K562 (cell line): Measurements from ENCODE around the gene MYMX. TPM values are rescaled to one million over a fixed set of nuclear protein-coding genes. Genes with fewer than 3 reads are reported as not detected.
A peak's percentile ranks its signal among the peaks of the same experiment; 100 is the strongest.

ENCODE experiments used
- ATAC-seq: fragments of 200-7000 bp; cut with Tn5 transposase; 3 replicates; pipeline ENCODE4 v1.9.1; 2020; ENCODE audit warnings: moderate library complexity
- BruUV-seq: library from RNA; stranded (reverse); fragments of 400-500 nt; replicated peaks from 2 replicates; lab custom pipeline; 2021; lab: Mats Ljungman, UMichigan
- CTCF ChIA-PET: fragments of 300-600 bp; formaldehyde crosslinking; extraction: SDS; loops from one replicate; lab custom pipeline; 2021; ENCODE audit warnings: low intra/inter-chr PET ratio; lab: Yijun Ruan, JAX
- POLR2A ChIA-PET: fragments of 300-600, 350-650 bp; sonication (Branson Sonifier 250); formaldehyde crosslinking; extraction: SDS; loops from one replicate; lab custom pipeline; 2021; ENCODE audit warnings: antibody characterized with exemption, inconsistent platforms; lab: Yijun Ruan, JAX
- DNase-seq, 4 experiments: peaks; one replicate each; pipeline versions ENCODE4 v3.0.0 to v3.0.0-alpha.2; 2011 to 2018; ENCODE audit warnings: low spot score in 3 of 4, mixed read lengths in 3 of 4; ENCODE audit errors: extremely low read depth in 1 of 4
- FAIRE-seq: peaks from 2 replicates; lab custom pipeline; 2011; peaks lifted over from hg19 to GRCh38; lab: Jason Lieb, UNC
- H2AFZ ChIP-seq: 2 replicates; pipeline ENCODE4 v1.6.0; 2011; ENCODE audit warnings: low read depth, low read length, control low read depth, inconsistent platforms
- H3K27ac ChIP-seq: fragments of 200-600 bp; 3 replicates; pipeline ENCODE4 v1.8.0; 2011; ENCODE audit warnings: low read depth, mild to moderate bottlenecking, control low read depth, inconsistent platforms, low read length, moderate library complexity, mixed read lengths; ENCODE audit errors: extremely low read depth
- H3K27me3 ChIP-seq, 2 experiments: fragments of 300-600 bp in 1 of 2; 2 replicates in 1 of 2; 3 replicates in 1 of 2; pipeline versions ENCODE4 v1.6.0 to v1.8.0; 2011; ENCODE audit warnings: inconsistent platforms in 2 of 2, low read length in 2 of 2, mild to moderate bottlenecking in 1 of 2, mixed read lengths in 1 of 2, moderate library complexity in 1 of 2; ENCODE audit not compliant: control insufficient read depth in 2 of 2, insufficient read depth in 2 of 2
- H3K36me3 ChIP-seq: fragments of 300-600 bp; 3 replicates; pipeline ENCODE4 v1.8.0; 2011; ENCODE audit warnings: mild to moderate bottlenecking, low read length, inconsistent platforms; ENCODE audit not compliant: control insufficient read depth, insufficient read depth
- H3K4me1 ChIP-seq, 2 experiments: fragments of 200-600 bp in 1 of 2; replicated peaks in 1 of 2; 2 replicates in 1 of 2; 3 replicates in 1 of 2; pipeline versions ENCODE4 v1.5.1 to v1.8.0; 2011; ENCODE audit warnings: inconsistent platforms in 2 of 2, low read length in 2 of 2, mild to moderate bottlenecking in 1 of 2, mixed read lengths in 1 of 2, moderate library complexity in 1 of 2; ENCODE audit not compliant: control insufficient read depth in 2 of 2, insufficient read depth in 2 of 2
- H3K4me2 ChIP-seq: 2 replicates; pipeline ENCODE4 v1.6.1; 2011; ENCODE audit warnings: low read length, control low read depth, inconsistent platforms, mixed read lengths; ENCODE audit not compliant: insufficient read depth
- H3K4me3 ChIP-seq: fragments of 200-600 bp; sonication (generic), shearing (Covaris generic); 2 replicates; pipeline ENCODE4 v1.5.1; 2016; ENCODE audit warnings: control low read depth, inconsistent platforms
- H3K79me2 ChIP-seq: fragments of 200-600 bp; 3 replicates; pipeline ENCODE4 v1.8.0; 2011; ENCODE audit warnings: low read length, inconsistent platforms; ENCODE audit not compliant: control insufficient read depth, insufficient read depth
- H3K9ac ChIP-seq, 2 experiments: 2 replicates each; pipeline versions ENCODE4 v1.6.0 to v1.6.1; 2011; ENCODE audit warnings: low read depth in 2 of 2, low read length in 2 of 2, control low read depth in 1 of 2, inconsistent platforms in 1 of 2, mild to moderate bottlenecking in 1 of 2, mixed read lengths in 1 of 2; ENCODE audit not compliant: insufficient read depth in 1 of 2
- H3K9me1 ChIP-seq: one replicate; pipeline ENCODE4 v1.6.0; 2011; ENCODE audit warnings: inconsistent platforms, mild to moderate bottlenecking, low read length, moderate library complexity; ENCODE audit not compliant: control insufficient read depth, insufficient read depth
- H3K9me3 ChIP-seq: replicated peaks from 2 replicates; pipeline ENCODE4 v1.5.1; 2011; ENCODE audit warnings: low read depth, low read length, inconsistent platforms; ENCODE audit not compliant: control insufficient read depth, insufficient read depth
- H4K20me1 ChIP-seq: replicated peaks from 2 replicates; pipeline ENCODE4 v1.6.1; 2011; ENCODE audit warnings: low read length, inconsistent platforms, mixed read lengths; ENCODE audit not compliant: control insufficient read depth, insufficient read depth
- DMBX1 ChIP-seq: fragments of 250-450 bp; sonication (Bioruptor Pico); IDR thresholded peaks from 2 replicates; pipeline ENCODE4 v1.8.0; 2022; ENCODE audit warnings: inconsistent platforms, mild to moderate bottlenecking, moderate library complexity, borderline replicate concordance
- HDAC8 ChIP-seq: fragments of 450-650 bp; IDR thresholded peaks from 2 replicates; pipeline ENCODE4 v1.6.1; 2016; ENCODE audit warnings: mild to moderate bottlenecking, missing genetic modification characterization, moderate library complexity, missing compliant biosample characterization
- KLF1 ChIP-seq: fragments of 450-650 bp; IDR thresholded peaks from 2 replicates; pipeline ENCODE4 v1.6.1; 2016; ENCODE audit warnings: missing genetic modification characterization, missing compliant biosample characterization
- MTA2 ChIP-seq: fragments of 450-650 bp; IDR thresholded peaks from 2 replicates; pipeline ENCODE4 v1.6.1; 2016; ENCODE audit warnings: low read depth
- RBFOX2 ChIP-seq: fragments of 200-400 bp; formaldehyde crosslinking; IDR thresholded peaks from 2 replicates; pipeline ENCODE4 v1.6.1; 2017; ENCODE audit warnings: low read depth, mild to moderate bottlenecking, low read length, moderate library complexity
- WGBS: fragments of 100-300 bp; shearing (Covaris generic); methylation state at CpG from one replicate; pipeline ENCODE4 v1.1.6; 2016; ENCODE audit warnings: low coverage, mixed read lengths; ENCODE audit not compliant: insufficient coverage; ENCODE audit errors: missing lambda C conversion rate; 5-methylcytosine and 5-hydroxymethylcytosine counted together
- in situ Hi-C: fragments of 300-500 bp; cut with MboI; formaldehyde crosslinking; loops from 4 replicates; pipeline ENCODE4 v1.15.0; 2018; ENCODE audit warnings: inconsistent platforms, mixed read lengths
- intact Hi-C: fragments of 100-400 bp; cut with micrococcal nuclease; formaldehyde crosslinking; loops from 2 replicates; pipeline ENCODE4 v1.14.2; 2022
- polyA plus RNA-seq, 8 experiments: library from polyadenylated mRNA; depleted of rRNA in 4 of 8; stranded (reverse) in 5 of 8; unstranded in 3 of 8; fragments of >200 nt; fragmentation: Nextera tagmentation in 2 of 8; fragmentation: Illumina TruSeq in 1 of 8; extraction: Ambion mirVana in 2 of 8; extraction: Trizol in 1 of 8; gene quantifications; 2 replicates each; pipeline versions ENCODE4 v1.2.1 to v1.2.3, GENCODE V29; 2011 to 2014; ENCODE audit warnings: inconsistent platforms in 1 of 8, missing spikeins in 1 of 8
- total RNA-seq, 7 experiments: library from RNA; depleted of rRNA in 6 of 7; stranded (reverse); fragments of >200 nt in 6 of 7; fragmentation: Illumina TruSeq in 2 of 7; extraction: Trizol in 2 of 7; gene quantifications; 2 replicates each; pipeline versions ENCODE4 v1.2.1 to v1.2.3, GENCODE V29; 2011 to 2021; ENCODE audit warnings: low replicate concordance in 1 of 7

The MYMX gene
- total and polyA plus RNA-seq, 9 of the 15 experiments (the other 6 are each of a cell fraction or from before 2014, with no cell fraction given): 0.12 TPM; not detected in 8

- TF ChIP-seq DMBX1 (CRISPR knock-in tag) (no peak), KLF1 (tag) (no peak), HDAC8 (tag) (no peak)
- TF ChIP-seq, all 486 proteins: peak for 0
Measured at GRCh38 chr6:44260451-44261297, 43.9 kb downstream of the MYMX start (continued).

- Histone ChIP-seq H3K9me3 (no peaks in the 10 kb centered on the region), H3K9me1 (peaks cover 6% of the 10 kb centered on the region), H3K27ac (no peak overlapping the region), H3K4me2 (no peak overlapping the region), H3K36me3 (peaks cover 49% of the 10 kb centered on the region; the same call in 1 of the 3 replicates), H3K27me3 (no peaks in the 10 kb centered on the region), H3K4me1 (peaks cover 27 to 50% of the 10 kb centered on the region in 2 experiments; a peak in 4 of 5 replicates), H4K20me1 (peaks cover 1% of the 10 kb centered on the region), H2AFZ (no peak overlapping the region), H3K4me3 (no peak overlapping the region), H3K79me2 (peaks cover 23% of the 10 kb centered on the region), H3K9ac (no peak overlapping the region)
- 94% methylated on average over 8 of the region's 8 CpGs for WGBS
- in situ Hi-C loops (no loop called here), intact Hi-C loops (no loop called here)
- no peak for ATAC-seq
- ChIA-PET POLR2A (interaction anchor here (0.6 to 8.2 kb wide), 6 partner anchors 14 to 868 kb away, joined by 3 to 69 read pairs (median 3); partner anchors contain the start of genes GTPBP2 and HSP90AB1), CTCF (no interaction called here)
- no peak for FAIRE-seq
- no peak for DNase-seq
- no TSS peak for BruUV-seq
- no peak for TF ChIP-seq MTA2
- 0 out of 2 replicates have a peak, but pooled peaks have one; percentile 33 for TF ChIP-seq RBFOX2
Measured at GRCh38 chr6:44261581-44261980, 44.9 kb downstream of the MYMX start.
